ENCODE results near the gene DCAF10.

- TF ChIP-seq TEAD4 (IDR thresholded peaks at IDR 0.05; ENCODE audit: low read depth, low read length) = no peak
- TF ChIP-seq, protein P1, sequence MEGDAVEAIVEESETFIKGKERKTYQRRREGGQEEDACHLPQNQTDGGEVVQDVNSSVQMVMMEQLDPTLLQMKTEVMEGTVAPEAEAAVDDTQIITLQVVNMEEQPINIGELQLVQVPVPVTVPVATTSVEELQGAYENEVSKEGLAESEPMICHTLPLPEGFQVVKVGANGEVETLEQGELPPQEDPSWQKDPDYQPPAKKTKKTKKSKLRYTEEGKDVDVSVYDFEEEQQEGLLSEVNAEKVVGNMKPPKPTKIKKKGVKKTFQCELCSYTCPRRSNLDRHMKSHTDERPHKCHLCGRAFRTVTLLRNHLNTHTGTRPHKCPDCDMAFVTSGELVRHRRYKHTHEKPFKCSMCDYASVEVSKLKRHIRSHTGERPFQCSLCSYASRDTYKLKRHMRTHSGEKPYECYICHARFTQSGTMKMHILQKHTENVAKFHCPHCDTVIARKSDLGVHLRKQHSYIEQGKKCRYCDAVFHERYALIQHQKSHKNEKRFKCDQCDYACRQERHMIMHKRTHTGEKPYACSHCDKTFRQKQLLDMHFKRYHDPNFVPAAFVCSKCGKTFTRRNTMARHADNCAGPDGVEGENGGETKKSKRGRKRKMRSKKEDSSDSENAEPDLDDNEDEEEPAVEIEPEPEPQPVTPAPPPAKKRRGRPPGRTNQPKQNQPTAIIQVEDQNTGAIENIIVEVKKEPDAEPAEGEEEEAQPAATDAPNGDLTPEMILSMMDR (IDR thresholded peaks at IDR 0.05; ENCODE audit: control extremely low read depth in 1 of 3, insufficient read depth in 1 of 3, low read depth in 1 of 3, low read length in 3 of 3) = no peak
- TF ChIP-seq EGR1 (IDR thresholded peaks at IDR 0.05; ENCODE audit: borderline replicate concordance, low read depth, low read length) = no peak
- TF ChIP-seq NANOG (IDR thresholded peaks at IDR 0.05; ENCODE audit: insufficient read depth, low read depth, low read length, poor library complexity, severe bottlenecking) = no peak
- TF ChIP-seq SIN3A (conservative IDR thresholded peaks at IDR 0.05 in 1 of 2, IDR thresholded peaks at IDR 0.05 in 1 of 2; ENCODE audit: low read depth in 1 of 2, low read length in 2 of 2) = no peak
- no peak for TF ChIP-seq RFX5 (IDR thresholded peaks at IDR 0.05; ENCODE audit: borderline replicate concordance, low read depth, low read length)
Measured at GRCh38 chr9:37820142-37820541, 19.5 kb downstream of the DCAF10 start.

Measured in H1 (cell line).